ENCODE data around the gene LRP11. TPM values are rescaled to one million over a fixed set of nuclear protein-coding genes. Genes with fewer than 3 reads are reported as not detected.

The LRP11 gene
- polyA plus RNA-seq, 1 donor from 2014 or later = 57.0 TPM

- Histone ChIP-seq H4K20me1 (ENCODE audit: insufficient read depth) (no peaks in the 10 kb centered on the region), H3K36me3 (ENCODE audit: insufficient read depth, low read length) (no peaks in the 10 kb centered on the region), H3K4me2 (ENCODE audit: low read length) (no peak overlapping the region), H3K79me2 (replicated peaks; ENCODE audit: insufficient read depth, low read length) (no peaks in the 10 kb centered on the region), H3F3A (ENCODE audit: insufficient read depth, low read length, poor library complexity, severe bottlenecking) (no peaks in the 10 kb centered on the region), H3K9me2 (ENCODE audit: insufficient read depth, low read length) (no peaks in the 10 kb centered on the region), H3K4me3 (ENCODE audit: low read length) (no peak overlapping the region), H2AFZ (ENCODE audit: low read depth, low read length) (no peak overlapping the region), H3K9me3 (ENCODE audit: low read length) (no peaks in the 10 kb centered on the region), H3K9ac (ENCODE audit: low read length) (no peak overlapping the region), H3K27me3 (ENCODE audit: insufficient read depth, low read depth, low read length) (no peaks in the 10 kb centered on the region), H3K27ac (ENCODE audit: low read length) (no peak overlapping the region)
- no peak for TF ChIP-seq CTCF (IDR thresholded peaks at IDR 0.05; ENCODE audit: poor library complexity, severe bottlenecking)
- TF ChIP-seq TAF1 (IDR thresholded peaks at IDR 0.05; ENCODE audit: low read depth) = no peak
- TF ChIP-seq SMC3 (conservative IDR thresholded peaks at IDR 0.05; ENCODE audit: poor library complexity) = no peak
- no peak for TF ChIP-seq EP300 (conservative IDR thresholded peaks at IDR 0.05; ENCODE audit: poor library complexity, severe bottlenecking)
- TF ChIP-seq RAD21 (conservative IDR thresholded peaks at IDR 0.05) = no peak
- TF ChIP-seq POLR2AphosphoS5 (IDR thresholded peaks at IDR 0.05) = no peak
- TF ChIP-seq, protein P1, sequence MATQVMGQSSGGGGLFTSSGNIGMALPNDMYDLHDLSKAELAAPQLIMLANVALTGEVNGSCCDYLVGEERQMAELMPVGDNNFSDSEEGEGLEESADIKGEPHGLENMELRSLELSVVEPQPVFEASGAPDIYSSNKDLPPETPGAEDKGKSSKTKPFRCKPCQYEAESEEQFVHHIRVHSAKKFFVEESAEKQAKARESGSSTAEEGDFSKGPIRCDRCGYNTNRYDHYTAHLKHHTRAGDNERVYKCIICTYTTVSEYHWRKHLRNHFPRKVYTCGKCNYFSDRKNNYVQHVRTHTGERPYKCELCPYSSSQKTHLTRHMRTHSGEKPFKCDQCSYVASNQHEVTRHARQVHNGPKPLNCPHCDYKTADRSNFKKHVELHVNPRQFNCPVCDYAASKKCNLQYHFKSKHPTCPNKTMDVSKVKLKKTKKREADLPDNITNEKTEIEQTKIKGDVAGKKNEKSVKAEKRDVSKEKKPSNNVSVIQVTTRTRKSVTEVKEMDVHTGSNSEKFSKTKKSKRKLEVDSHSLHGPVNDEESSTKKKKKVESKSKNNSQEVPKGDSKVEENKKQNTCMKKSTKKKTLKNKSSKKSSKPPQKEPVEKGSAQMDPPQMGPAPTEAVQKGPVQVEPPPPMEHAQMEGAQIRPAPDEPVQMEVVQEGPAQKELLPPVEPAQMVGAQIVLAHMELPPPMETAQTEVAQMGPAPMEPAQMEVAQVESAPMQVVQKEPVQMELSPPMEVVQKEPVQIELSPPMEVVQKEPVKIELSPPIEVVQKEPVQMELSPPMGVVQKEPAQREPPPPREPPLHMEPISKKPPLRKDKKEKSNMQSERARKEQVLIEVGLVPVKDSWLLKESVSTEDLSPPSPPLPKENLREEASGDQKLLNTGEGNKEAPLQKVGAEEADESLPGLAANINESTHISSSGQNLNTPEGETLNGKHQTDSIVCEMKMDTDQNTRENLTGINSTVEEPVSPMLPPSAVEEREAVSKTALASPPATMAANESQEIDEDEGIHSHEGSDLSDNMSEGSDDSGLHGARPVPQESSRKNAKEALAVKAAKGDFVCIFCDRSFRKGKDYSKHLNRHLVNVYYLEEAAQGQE (IDR thresholded peaks at IDR 0.05; ENCODE audit: borderline replicate concordance) = no peak
- TF ChIP-seq EZH2 (IDR thresholded peaks at IDR 0.05; ENCODE audit: borderline replicate concordance, insufficient read depth, low read length, poor library complexity, severe bottlenecking) = no peak
- no peak for TF ChIP-seq MXI1 (conservative IDR thresholded peaks at IDR 0.05; ENCODE audit: poor library complexity, severe bottlenecking)
Observed at GRCh38 chr6:149842331-149842730, 21.8 kb downstream of the LRP11 start.

- Histone ChIP-seq H3K9ac (ENCODE audit: low read length) (no peak overlapping the region), H3K27me3 (ENCODE audit: insufficient read depth, low read depth, low read length) (no peaks in the 10 kb centered on the region), H2AFZ (ENCODE audit: low read depth, low read length) (no peak overlapping the region), H3K4me3 (ENCODE audit: low read length) (no peak overlapping the region), H3K36me3 (ENCODE audit: insufficient read depth, low read length) (no peaks in the 10 kb centered on the region), H3K9me3 (ENCODE audit: low read length) (no peaks in the 10 kb centered on the region), H3K27ac (ENCODE audit: low read length) (no peak overlapping the region), H3K79me2 (replicated peaks; ENCODE audit: insufficient read depth, low read length) (no peaks in the 10 kb centered on the region), H3F3A (ENCODE audit: insufficient read depth, low read length, poor library complexity, severe bottlenecking) (no peaks in the 10 kb centered on the region), H3K9me2 (ENCODE audit: insufficient read depth, low read length) (no peaks in the 10 kb centered on the region), H3K4me2 (ENCODE audit: low read length) (no peak overlapping the region), H4K20me1 (ENCODE audit: insufficient read depth) (no peaks in the 10 kb centered on the region)
- TF ChIP-seq TAF1 (IDR thresholded peaks at IDR 0.05; ENCODE audit: low read depth) (no peak), CTCF (IDR thresholded peaks at IDR 0.05; ENCODE audit: poor library complexity, severe bottlenecking) (no peak), EZH2 (IDR thresholded peaks at IDR 0.05; ENCODE audit: borderline replicate concordance, insufficient read depth, low read length, poor library complexity, severe bottlenecking) (no peak), POLR2AphosphoS5 (IDR thresholded peaks at IDR 0.05) (no peak), MXI1 (conservative IDR thresholded peaks at IDR 0.05; ENCODE audit: poor library complexity, severe bottlenecking) (no peak), SMC3 (conservative IDR thresholded peaks at IDR 0.05; ENCODE audit: poor library complexity) (no peak), RAD21 (conservative IDR thresholded peaks at IDR 0.05) (no peak), EP300 (conservative IDR thresholded peaks at IDR 0.05; ENCODE audit: poor library complexity, severe bottlenecking) (no peak)
- TF ChIP-seq, protein P1 (IDR thresholded peaks at IDR 0.05; ENCODE audit: borderline replicate concordance) = no peak
Observed at GRCh38 chr6:149840345-149841075, 23.6 kb downstream of the LRP11 start.

Measured in neural cell (in vitro differentiated cells).